CD4-positive, alpha-beta memory T cell (primary cell): ENCODE measurements around the gene ASCC3. TPM values are rescaled to one million over a fixed set of nuclear protein-coding genes. Genes with fewer than 3 reads are reported as not detected.
A peak's percentile ranks its signal among the peaks of the same experiment; 100 is the strongest.

Experiments
- CTCF ChIA-PET: fragments of 350-600 bp; sonication (Branson Sonifier 250); formaldehyde crosslinking; loops from one replicate; lab custom pipeline; 2021; ENCODE audit warnings: inconsistent platforms; ENCODE audit not compliant: partially characterized antibody; lab: Charles Lee
- POLR2A ChIA-PET: fragments of 350-600 bp; sonication (Branson Sonifier 250); formaldehyde crosslinking; loops from one replicate; lab custom pipeline; 2021; ENCODE audit not compliant: partially characterized antibody; lab: Charles Lee
- DNase-seq, 5 donors: peaks; one replicate each; pipeline versions ENCODE4 v3.0.0 to v3.0.0-alpha.2; 2020 to 2022; ENCODE audit warnings: mixed read lengths in 1 of 5
- H3K27ac ChIP-seq: one replicate; pipeline ENCODE4 v1.7.0; 2013; ENCODE audit warnings: low read depth, low read length
- H3K27me3 ChIP-seq: 2 replicates; pipeline ENCODE4 v1.7.0; 2013; ENCODE audit warnings: mild to moderate bottlenecking, low read length, moderate library complexity; ENCODE audit not compliant: insufficient read depth
- H3K36me3 ChIP-seq: 2 replicates; pipeline ENCODE4 v1.7.0; 2013; ENCODE audit warnings: mild to moderate bottlenecking, low read length, moderate library complexity; ENCODE audit not compliant: insufficient read depth
- H3K4me1 ChIP-seq: 2 replicates; pipeline ENCODE4 v1.7.0; 2013; ENCODE audit warnings: mild to moderate bottlenecking, low read length, moderate library complexity; ENCODE audit not compliant: insufficient read depth
- H3K4me3 ChIP-seq, 2 donors: one replicate each; pipeline ENCODE4 v1.7.0; 2013; ENCODE audit warnings: low read length in 2 of 2, mild to moderate bottlenecking in 1 of 2
- H3K9me3 ChIP-seq, 2 donors: one replicate each; pipeline ENCODE4 v1.7.0; 2013; ENCODE audit warnings: low read length in 2 of 2, control low read depth in 1 of 2; ENCODE audit not compliant: control insufficient read depth in 1 of 2
- H3K27ac Mint-ChIP-seq, 7 donors: one replicate each; pipeline ENCODE4 v1.8.0; 2020 to 2021; ENCODE audit warnings: mixed read lengths in 7 of 7, mild to moderate bottlenecking in 6 of 7, inconsistent platforms in 3 of 7, moderate library complexity in 3 of 7
- H3K27me3 Mint-ChIP-seq, 2 donors: one replicate each; pipeline ENCODE4 v1.8.0; 2020 to 2021; ENCODE audit warnings: mixed read lengths in 2 of 2
- H3K36me3 Mint-ChIP-seq, 2 donors: one replicate each; pipeline ENCODE4 v1.8.0; 2020 to 2021; ENCODE audit warnings: mixed read lengths in 2 of 2, inconsistent platforms in 1 of 2, mild to moderate bottlenecking in 1 of 2
- H3K4me1 Mint-ChIP-seq, 4 donors: one replicate each; pipeline ENCODE4 v1.8.0; 2020 to 2021; ENCODE audit warnings: mixed read lengths in 4 of 4, mild to moderate bottlenecking in 1 of 4
- H3K4me3 Mint-ChIP-seq, 8 donors: one replicate each; pipeline ENCODE4 v1.8.0; 2020 to 2021; ENCODE audit warnings: mixed read lengths in 8 of 8, mild to moderate bottlenecking in 7 of 8, moderate library complexity in 6 of 8, inconsistent platforms in 3 of 8
- H3K9me3 Mint-ChIP-seq, 8 donors: one replicate each; pipeline ENCODE4 v1.8.0; 2020 to 2021; ENCODE audit warnings: mixed read lengths in 8 of 8, mild to moderate bottlenecking in 5 of 8, inconsistent platforms in 3 of 8, moderate library complexity in 1 of 8
- intact Hi-C: fragments of 100-400 bp; cut with micrococcal nuclease; formaldehyde crosslinking; loops from one replicate; pipeline ENCODE4 v1.15.1; 2023
- polyA plus RNA-seq, 2 donors: library from polyadenylated mRNA; unstranded; fragments of 300-500 nt; fragmentation: Illumina TruSeq; gene quantifications; one replicate each; pipeline ENCODE4 v1.2.3, GENCODE V29; 2021
- total RNA-seq, 2 experiments: library from RNA; stranded (reverse); gene quantifications; one replicate each; pipeline ENCODE4 v1.2.3, GENCODE V29; 2021

The ASCC3 gene
- total and polyA plus RNA-seq, 4 experiments from 2014 or later, result 13.0 to 57.9 (median 43.1) TPM

- ChIA-PET POLR2A (no interaction called here), CTCF (no interaction called here)
- Histone ChIP-seq H3K36me3 (no peaks in the 10 kb centered on the region), H3K27ac (no peak overlapping the region), H3K4me3 (no peak overlapping the region), H3K9me3 (no peaks in the 10 kb centered on the region), H3K27me3 (peaks cover 93% of the 10 kb centered on the region), H3K4me1 (peaks cover 17% of the 10 kb centered on the region)
- H3K36me3 Mint-ChIP-seq, result peaks cover 6 to 7% of the 10 kb centered on the region in 2 donors
- peaks cover 3 to 71% (median 63%) of the 10 kb centered on the region in 8 donors for H3K9me3 Mint-ChIP-seq
- intact Hi-C loops, result loop anchor here (10.0 kb wide), 1 partner anchor 845 kb away; no protein-coding TSS in a partner anchor
- DNase-seq, result no peak
- H3K27ac Mint-ChIP-seq, result peak overlapping the region in 1 of 7 donors; percentile 5
- peaks cover 54 to 72% of the 10 kb centered on the region in 2 donors for H3K27me3 Mint-ChIP-seq
- H3K4me1 Mint-ChIP-seq, result peaks cover 1 to 10% (median 6%) of the 10 kb centered on the region in 4 donors
- H3K4me3 Mint-ChIP-seq, result no peak overlapping the region
Measured at GRCh38 chr6:100459592-100460184, 421.4 kb downstream of the ASCC3 start.

GRCh38 chr6:100458841-100459591 lies 422.1 kb downstream of the ASCC3 start:
- no peaks in the 10 kb centered on the region for H3K9me3 ChIP-seq
- no peaks in the 10 kb centered on the region for H3K36me3 ChIP-seq
- no peak overlapping the region for H3K4me3 ChIP-seq
- H3K4me1 Mint-ChIP-seq, result peaks cover 1 to 10% (median 6%) of the 10 kb centered on the region in 4 donors
- H3K27me3 Mint-ChIP-seq, result peaks cover 58 to 75% of the 10 kb centered on the region in 2 donors
- DNase-seq, result no peak
- peaks cover 94% of the 10 kb centered on the region for H3K27me3 ChIP-seq
- intact Hi-C loops, result loop anchor here (10.0 kb wide), 1 partner anchor 844 kb away; no protein-coding TSS in a partner anchor
- peaks cover 3 to 77% (median 68%) of the 10 kb centered on the region in 8 donors for H3K9me3 Mint-ChIP-seq
- H3K4me3 Mint-ChIP-seq, result peak overlapping the region in 1 of 8 donors; percentile 0
- H3K27ac Mint-ChIP-seq, result peak overlapping the region in 3 of 7 donors; percentile 5 to 70 (median 27)
- peaks cover 6 to 7% of the 10 kb centered on the region in 2 donors for H3K36me3 Mint-ChIP-seq
- POLR2A ChIA-PET, result no interaction called here
- no peak overlapping the region for H3K27ac ChIP-seq
- peaks cover 17% of the 10 kb centered on the region for H3K4me1 ChIP-seq
- CTCF ChIA-PET, result no interaction called here
